ENCODE data around the gene PRELP. TPM values are rescaled to one million over a fixed set of nuclear protein-coding genes. Genes with fewer than 3 reads are reported as not detected.

PRELP gene
- total and polyA plus RNA-seq, 2 of the 8 experiments (the other 6 are each of a cell fraction or from before 2014, with no cell fraction given): 0.13 to 0.23 TPM

GRCh38 chr1:203512517-203512847 is 36.9 kb downstream of the PRELP start:
- Histone ChIP-seq H3K18ac (ENCODE audit: extremely low read depth, low read length) (0 out of 2 replicates have a peak overlapping the region, but pooled peaks have one; percentile 21), H3K23me2 (ENCODE audit: low read depth, low read length) (no peaks in the 10 kb centered on the region), H2BK15ac (ENCODE audit: low read length) (peak overlapping the region; percentile 83; the same call in 1 of the 2 replicates), H3K79me1 (ENCODE audit: low read depth, low read length) (no peaks in the 10 kb centered on the region), H4K91ac (replicated peaks; ENCODE audit: insufficient read length, low read length) (no peak overlapping the region), H3K36me3 (ENCODE audit: control insufficient read depth in 2 of 4, insufficient read depth in 4 of 4, low read length in 3 of 4) (no peaks in the 10 kb centered on the region), H2AFZ (ENCODE audit: low read length) (no peak overlapping the region), H3K56ac (replicated peaks; ENCODE audit: insufficient read length, low read depth, low read length) (no peak overlapping the region), H3K4me2 (ENCODE audit: insufficient read depth in 1 of 2, low read depth in 2 of 2, low read length in 2 of 2) (no peak overlapping the region), H3K4me3 (ENCODE audit: extremely low read depth in 1 of 4, insufficient read depth in 2 of 4, low read depth in 3 of 4, low read length in 4 of 4) (no peak overlapping the region), H4K8ac (ENCODE audit: extremely low read depth, insufficient read depth, low read length) (no peak overlapping the region), H2AK5ac (ENCODE audit: low read depth, low read length) (peak overlapping the region; percentile 66; the same call in 1 of the 2 replicates), H3K4me1 (replicated peaks in 1 of 4; ENCODE audit: control insufficient read depth in 3 of 4, insufficient read depth in 4 of 4, low read length in 3 of 4) (peaks cover 7 to 44% (median 28%) of the 10 kb centered on the region in 4 experiments), H3K4ac (replicated peaks; ENCODE audit: insufficient read length, low read depth, low read length) (no peak overlapping the region), H2BK120ac (replicated peaks; ENCODE audit: low read depth, low read length) (no peak overlapping the region), H2BK5ac (ENCODE audit: low read depth, low read length) (0 out of 2 replicates have a peak overlapping the region, but pooled peaks have one; percentile 20), H3K23ac (ENCODE audit: insufficient read length) (no peak overlapping the region), H2BK20ac (ENCODE audit: low read length) (no peak overlapping the region; the same call in 1 of the 2 replicates), H3K9me3 (ENCODE audit: insufficient read depth in 2 of 2, low read depth in 1 of 2, low read length in 1 of 2) (no peaks in the 10 kb centered on the region), H3K79me2 (ENCODE audit: control insufficient read depth in 1 of 2, insufficient read depth in 2 of 2, low read length in 2 of 2) (no peaks in the 10 kb centered on the region), H3K27ac (ENCODE audit: low read depth, low read length) (no peak overlapping the region), H3K14ac (ENCODE audit: insufficient read length) (no peak overlapping the region), H4K20me1 (replicated peaks in 1 of 2; ENCODE audit: control insufficient read depth in 1 of 2, insufficient read depth in 2 of 2, low read length in 2 of 2) (no peaks in the 10 kb centered on the region), H3K9ac (replicated peaks in 1 of 4; ENCODE audit: extremely low read depth in 1 of 4, low read depth in 3 of 4, low read length in 3 of 4) (no peak overlapping the region), H2BK12ac (ENCODE audit: low read depth, low read length) (peak overlapping the region; percentile 91; the same call in 1 of the 2 replicates), H4K5ac (ENCODE audit: insufficient read length, low read depth, low read length) (no peak overlapping the region), H3K27me3 (replicated peaks in 1 of 4; ENCODE audit: control insufficient read depth in 3 of 4, extremely low read depth in 1 of 4, insufficient read depth in 3 of 4, low read length in 3 of 4) (peaks cover 0 to 38% (median 27%) of the 10 kb centered on the region in 4 experiments; a peak in 5 of 7 replicates)
- WGBS, 2 experiments (ENCODE audit: extremely low coverage in 1 of 2, insufficient coverage in 1 of 2, insufficient read length in 1 of 2, insufficient replicate concordance in 2 of 2, low coverage in 1 of 2, low lambda C conversion rate in 2 of 2, missing lambda C conversion rate in 1 of 2): 56% methylated on average over 1 of the region's 1 CpG; no CpG with 5 or more reads in 1 of the 2 experiments
- POLR2A ChIA-PET (ENCODE audit: partially characterized antibody): interaction anchor here (1.4 kb wide), 1 partner anchor 116 kb away, joined by 4 read pairs; no protein-coding TSS in a partner anchor
- no peak for DNase-seq (ENCODE audit: low read depth in 1 of 2, low spot score in 2 of 2)
- no peak for FAIRE-seq
- CTCF ChIA-PET (ENCODE audit: partially characterized antibody): no interaction called here
